ENCODE results near the gene ZNF254.

Gene ZNF254

DNA sequence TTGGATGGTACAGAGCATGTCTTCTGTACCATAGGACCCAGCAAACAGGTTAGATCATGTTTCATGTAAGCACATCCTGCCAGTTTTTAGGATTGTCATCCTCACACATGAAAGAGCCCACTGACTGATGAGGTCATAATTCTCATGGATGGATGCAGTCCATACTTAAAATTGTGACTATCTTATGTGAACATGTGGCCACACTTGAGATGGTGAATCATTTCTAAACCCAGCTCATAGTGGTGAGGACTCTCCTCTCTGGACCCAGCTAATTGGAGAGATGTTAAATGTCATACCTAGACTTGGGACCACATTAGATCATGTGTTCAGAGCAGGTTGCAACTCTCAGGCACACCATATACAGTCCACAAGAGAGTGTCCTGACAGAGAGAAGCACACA is 24.8 kb upstream of the ZNF254 start:
- no peak overlapping the region for H3K27ac ChIP-seq
- TF ChIP-seq ZFX (IDR thresholded peaks at IDR 0.05; ENCODE audit: borderline replicate concordance), result no peak
- TF ChIP-seq, protein P1, sequence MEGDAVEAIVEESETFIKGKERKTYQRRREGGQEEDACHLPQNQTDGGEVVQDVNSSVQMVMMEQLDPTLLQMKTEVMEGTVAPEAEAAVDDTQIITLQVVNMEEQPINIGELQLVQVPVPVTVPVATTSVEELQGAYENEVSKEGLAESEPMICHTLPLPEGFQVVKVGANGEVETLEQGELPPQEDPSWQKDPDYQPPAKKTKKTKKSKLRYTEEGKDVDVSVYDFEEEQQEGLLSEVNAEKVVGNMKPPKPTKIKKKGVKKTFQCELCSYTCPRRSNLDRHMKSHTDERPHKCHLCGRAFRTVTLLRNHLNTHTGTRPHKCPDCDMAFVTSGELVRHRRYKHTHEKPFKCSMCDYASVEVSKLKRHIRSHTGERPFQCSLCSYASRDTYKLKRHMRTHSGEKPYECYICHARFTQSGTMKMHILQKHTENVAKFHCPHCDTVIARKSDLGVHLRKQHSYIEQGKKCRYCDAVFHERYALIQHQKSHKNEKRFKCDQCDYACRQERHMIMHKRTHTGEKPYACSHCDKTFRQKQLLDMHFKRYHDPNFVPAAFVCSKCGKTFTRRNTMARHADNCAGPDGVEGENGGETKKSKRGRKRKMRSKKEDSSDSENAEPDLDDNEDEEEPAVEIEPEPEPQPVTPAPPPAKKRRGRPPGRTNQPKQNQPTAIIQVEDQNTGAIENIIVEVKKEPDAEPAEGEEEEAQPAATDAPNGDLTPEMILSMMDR (IDR thresholded peaks at IDR 0.05), result no peak

DNA sequence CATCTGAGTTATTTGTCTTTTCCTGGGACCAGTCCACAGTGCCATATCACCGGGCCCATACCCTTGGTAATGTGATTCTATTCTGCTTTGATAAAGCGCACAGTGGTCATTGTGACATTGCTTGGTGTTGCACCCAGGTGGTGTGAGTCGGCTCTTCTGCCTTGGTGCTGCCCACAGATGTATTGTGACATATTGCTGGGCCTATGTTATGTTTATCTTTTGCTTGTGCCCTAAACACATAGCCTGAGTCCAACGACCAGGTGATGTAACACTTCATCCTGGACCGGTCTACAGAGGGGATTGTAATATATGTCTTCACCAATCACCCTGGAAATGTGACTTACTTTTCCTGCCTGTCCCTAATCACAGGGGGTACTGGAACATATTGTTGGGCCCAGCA is 23.7 kb upstream of the ZNF254 start:
- TF ChIP-seq, protein P1 (IDR thresholded peaks at IDR 0.05), result no peak
- no peak for TF ChIP-seq ZFX (IDR thresholded peaks at IDR 0.05; ENCODE audit: borderline replicate concordance)
- H3K27ac ChIP-seq, result no peak overlapping the region

DNA sequence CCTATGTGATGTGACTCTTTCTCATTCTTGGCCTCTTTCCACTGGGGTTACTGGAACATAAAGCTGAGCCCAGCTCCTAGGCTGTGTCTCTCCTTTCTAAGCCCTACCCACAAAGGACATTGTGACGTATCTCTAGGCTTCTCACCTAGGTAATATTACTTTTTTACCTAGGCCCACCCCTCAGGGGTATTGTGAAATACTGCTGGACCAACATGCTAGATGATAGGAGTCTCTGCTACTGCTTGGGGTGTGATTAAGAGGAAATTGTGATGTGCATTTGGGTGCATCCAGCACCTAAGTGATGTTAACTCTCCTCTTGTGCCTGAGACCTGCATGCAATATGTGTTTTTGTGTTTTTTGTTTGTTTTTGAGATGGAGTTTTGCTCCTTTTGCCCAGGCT is 22.8 kb upstream of the ZNF254 start:
- no peak for TF ChIP-seq ZFX (IDR thresholded peaks at IDR 0.05; ENCODE audit: borderline replicate concordance)
- TF ChIP-seq, protein P1 (IDR thresholded peaks at IDR 0.05), result no peak
- H3K27ac ChIP-seq, result no peak overlapping the region

DNA sequence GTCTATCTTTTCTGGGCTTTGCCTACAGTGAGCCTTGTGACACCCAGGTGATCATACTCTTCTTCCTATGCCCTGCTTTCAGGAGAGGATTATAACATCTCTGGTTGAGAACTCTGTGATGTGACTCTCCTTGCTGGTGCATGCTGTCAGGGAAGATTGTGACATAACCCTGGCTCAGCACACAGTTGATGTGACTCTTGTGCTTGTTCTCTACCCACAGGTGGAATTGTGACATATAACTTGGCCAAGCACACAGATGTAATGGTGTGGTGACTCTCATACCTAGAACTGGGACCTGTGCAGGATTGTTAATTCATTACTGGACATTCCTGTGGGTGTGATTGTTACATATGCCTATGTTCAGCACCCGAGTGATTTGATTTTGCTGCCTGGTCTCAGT is 21.7 kb upstream of the ZNF254 start:
- H3K27ac ChIP-seq, result no peak overlapping the region
- TF ChIP-seq, protein P1 (IDR thresholded peaks at IDR 0.05), result no peak
- no peak for TF ChIP-seq ZFX (IDR thresholded peaks at IDR 0.05; ENCODE audit: borderline replicate concordance)

DNA sequence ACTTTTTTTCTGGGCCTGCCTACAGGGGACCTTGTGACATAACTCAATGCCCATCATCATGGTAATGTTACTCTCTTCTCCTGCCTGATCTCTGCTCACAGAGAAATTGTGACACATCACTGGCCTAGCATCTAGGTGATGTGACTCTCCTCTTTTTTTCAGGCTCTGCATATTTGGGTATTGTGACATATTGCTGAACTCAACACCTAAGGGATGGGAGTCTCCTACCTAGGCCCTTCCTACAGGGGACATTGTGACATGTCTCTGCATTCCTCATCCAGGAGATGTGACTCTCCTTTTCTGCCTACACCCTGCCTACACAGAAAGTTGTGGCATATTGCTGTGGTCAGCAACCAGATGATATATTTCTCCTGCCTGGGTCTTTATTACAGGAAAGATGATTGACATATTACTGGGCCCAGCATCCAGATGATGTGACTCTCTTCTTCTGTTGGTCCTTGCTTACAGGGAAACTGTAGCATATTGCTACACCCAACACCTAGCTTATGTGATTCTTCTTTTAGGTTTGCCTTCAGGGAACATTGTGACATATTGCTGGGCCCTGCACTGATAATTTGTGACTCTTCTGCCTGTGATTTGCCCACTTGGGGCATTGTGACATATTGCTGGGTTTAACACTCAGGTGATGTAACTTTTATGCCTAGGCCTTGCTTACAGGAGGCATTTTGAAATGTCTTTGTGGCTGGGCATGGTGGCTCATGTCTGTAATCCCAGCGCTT is 21.0 kb upstream of the ZNF254 start:
- H3K27ac ChIP-seq, result no peak overlapping the region
- no peak for TF ChIP-seq ZFX (IDR thresholded peaks at IDR 0.05; ENCODE audit: borderline replicate concordance)
- TF ChIP-seq, protein P1 (IDR thresholded peaks at IDR 0.05), result no peak

DNA sequence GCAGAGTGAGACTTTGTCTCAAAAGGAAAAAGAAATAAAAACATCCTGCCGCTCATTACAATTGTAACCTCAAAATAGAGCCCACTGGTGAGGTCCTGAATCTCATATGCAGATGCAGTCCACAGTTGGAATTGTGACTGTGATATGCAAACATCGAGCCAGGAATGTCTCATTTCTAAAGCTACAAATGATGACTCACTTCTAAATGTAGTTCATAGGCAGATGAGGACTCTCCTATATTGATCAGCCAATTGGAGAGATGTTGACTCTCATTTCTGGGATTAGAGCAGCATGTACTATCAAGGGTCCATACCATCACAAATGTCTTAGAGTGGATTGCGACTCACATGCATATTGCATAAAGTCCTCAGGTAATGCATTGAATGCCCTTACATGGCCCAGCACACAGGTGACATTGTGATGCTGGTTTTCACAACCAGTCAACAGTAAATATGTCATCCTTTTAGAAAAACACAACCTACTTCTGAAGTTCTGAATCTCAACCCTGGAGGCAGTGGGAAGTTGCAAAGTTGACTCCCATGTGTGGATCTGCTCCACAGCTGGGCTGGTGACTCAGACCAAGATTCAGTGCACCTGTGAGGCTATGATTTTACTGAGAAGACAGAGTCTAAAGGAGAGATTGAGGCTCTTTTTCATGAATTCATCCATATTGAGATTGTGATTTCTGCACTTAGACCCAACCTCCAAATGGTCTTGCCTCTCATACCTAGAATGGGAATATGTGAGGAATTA is 16.9 kb upstream of the ZNF254 start:
- H3K27ac ChIP-seq, result no peak overlapping the region
- TF ChIP-seq ZFX (IDR thresholded peaks at IDR 0.05; ENCODE audit: borderline replicate concordance), result no peak
- TF ChIP-seq, protein P1 (IDR thresholded peaks at IDR 0.05), result no peak

DNA sequence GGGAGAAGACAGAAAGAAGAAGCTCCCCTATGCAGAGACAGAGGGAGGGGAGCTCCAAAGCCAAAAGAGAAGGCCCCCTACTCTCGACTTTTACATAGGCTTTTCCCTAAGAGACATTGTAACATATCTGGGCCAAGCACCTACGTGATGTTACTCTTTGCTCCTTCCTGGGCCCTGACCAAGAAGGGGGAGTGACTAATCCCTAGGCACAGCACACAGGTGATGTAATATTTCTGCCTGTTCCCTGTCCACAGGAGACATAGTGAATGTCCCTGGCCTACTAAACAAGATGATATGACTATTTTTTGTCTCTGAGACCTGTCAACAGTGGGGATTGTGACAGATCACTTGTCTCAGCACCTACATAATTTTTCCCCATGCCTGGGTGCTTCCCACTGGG is 15.9 kb upstream of the ZNF254 start:
- TF ChIP-seq ZFX (IDR thresholded peaks at IDR 0.05; ENCODE audit: borderline replicate concordance), result no peak
- TF ChIP-seq, protein P1 (IDR thresholded peaks at IDR 0.05), result no peak
- H3K27ac ChIP-seq, result no peak overlapping the region

Data from 22Rv1 (cell line).